ENCODE data around the gene RPS6KA2. TPM values are rescaled to one million over a fixed set of nuclear protein-coding genes. Genes with fewer than 3 reads are reported as not detected.

Gene RPS6KA2
- total RNA-seq, 2 donors from 2014 or later = 78.6 to 131 TPM

DNA sequence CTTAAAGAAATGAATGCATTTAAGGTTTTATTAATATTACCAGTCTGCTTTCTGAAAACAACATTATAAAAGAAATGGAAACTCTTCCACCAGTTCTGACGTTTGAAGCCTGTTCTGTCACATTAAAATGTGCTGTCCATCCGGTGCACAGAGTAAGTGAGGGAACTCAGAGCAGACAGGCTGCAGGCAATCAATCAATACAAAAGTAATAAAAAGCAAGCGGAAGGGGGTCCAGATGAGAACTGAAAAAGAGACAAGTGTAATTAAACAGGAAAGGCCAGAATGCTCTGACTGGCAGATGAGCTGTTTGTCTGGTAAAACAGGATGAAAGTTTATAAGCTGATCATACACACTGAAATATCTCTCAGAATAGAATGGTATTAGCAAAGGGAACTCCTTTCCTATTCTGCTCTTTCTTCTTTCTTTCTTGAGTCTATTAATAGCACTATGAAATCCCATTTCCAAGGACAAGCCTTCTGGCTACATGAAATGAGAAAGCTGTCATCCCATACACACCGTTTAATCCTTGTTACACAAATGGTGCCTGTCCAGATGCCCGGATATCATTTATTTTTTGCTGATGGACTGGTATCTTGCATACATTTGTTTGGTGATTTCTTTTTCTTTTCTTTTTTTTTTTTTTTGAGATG is 134.8 kb downstream of the RPS6KA2 start:
- Histone ChIP-seq H3K36me3 (peaks cover 23% of the 10 kb centered on the region), H3K27me3 (no peaks in the 10 kb centered on the region), H3K4me1 (peaks cover 0 to 7% of the 10 kb centered on the region in 2 donors), H3K27ac (no peak overlapping the region), H3K9me3 (no peaks in the 10 kb centered on the region), H3K4me3 (no peak overlapping the region)
- TF ChIP-seq, protein P1, sequence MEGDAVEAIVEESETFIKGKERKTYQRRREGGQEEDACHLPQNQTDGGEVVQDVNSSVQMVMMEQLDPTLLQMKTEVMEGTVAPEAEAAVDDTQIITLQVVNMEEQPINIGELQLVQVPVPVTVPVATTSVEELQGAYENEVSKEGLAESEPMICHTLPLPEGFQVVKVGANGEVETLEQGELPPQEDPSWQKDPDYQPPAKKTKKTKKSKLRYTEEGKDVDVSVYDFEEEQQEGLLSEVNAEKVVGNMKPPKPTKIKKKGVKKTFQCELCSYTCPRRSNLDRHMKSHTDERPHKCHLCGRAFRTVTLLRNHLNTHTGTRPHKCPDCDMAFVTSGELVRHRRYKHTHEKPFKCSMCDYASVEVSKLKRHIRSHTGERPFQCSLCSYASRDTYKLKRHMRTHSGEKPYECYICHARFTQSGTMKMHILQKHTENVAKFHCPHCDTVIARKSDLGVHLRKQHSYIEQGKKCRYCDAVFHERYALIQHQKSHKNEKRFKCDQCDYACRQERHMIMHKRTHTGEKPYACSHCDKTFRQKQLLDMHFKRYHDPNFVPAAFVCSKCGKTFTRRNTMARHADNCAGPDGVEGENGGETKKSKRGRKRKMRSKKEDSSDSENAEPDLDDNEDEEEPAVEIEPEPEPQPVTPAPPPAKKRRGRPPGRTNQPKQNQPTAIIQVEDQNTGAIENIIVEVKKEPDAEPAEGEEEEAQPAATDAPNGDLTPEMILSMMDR (IDR thresholded peaks at IDR 0.05) = no peak
- DNase-seq (ENCODE audit: low spot score) = no peak

DNA sequence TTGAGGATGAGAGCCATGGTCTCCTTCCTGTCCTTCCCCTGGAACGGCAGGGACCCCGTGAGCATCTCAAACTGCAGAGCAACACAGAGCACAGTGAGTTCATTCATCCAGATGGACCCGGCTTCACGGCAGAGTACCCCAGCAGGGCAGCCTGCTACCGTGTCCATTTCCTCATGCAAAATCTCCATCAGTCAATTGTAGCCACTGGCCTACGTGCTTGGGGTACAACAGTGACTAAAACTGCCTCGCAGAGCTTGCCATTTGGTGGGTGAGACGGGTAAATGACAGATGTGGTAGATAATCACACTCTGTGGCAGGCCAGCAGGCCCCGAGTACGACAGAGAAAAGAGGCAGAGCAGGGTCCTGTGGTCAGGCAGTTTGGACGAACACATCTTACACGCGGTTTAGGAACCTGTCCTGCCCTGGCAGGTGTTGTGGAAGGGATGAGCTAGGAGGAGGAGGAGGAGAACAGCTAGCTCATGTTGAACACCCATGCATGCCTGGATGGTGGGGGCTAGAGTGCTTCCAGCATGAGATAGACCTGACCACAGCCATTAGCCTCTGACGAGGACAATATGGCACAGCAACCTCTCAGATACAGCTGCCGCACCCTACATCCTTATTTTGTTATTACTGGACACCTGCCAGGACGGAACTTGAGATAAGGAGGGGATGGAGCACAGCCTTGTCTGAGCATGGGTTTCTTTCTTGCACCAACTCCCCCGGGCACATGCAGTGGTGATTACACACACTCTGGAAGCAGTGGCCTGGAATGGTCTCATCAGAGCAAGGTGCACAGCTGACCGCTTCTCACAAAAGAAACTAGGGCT is 136.2 kb downstream of the RPS6KA2 start:
- Histone ChIP-seq H3K27ac (no peak overlapping the region), H3K9me3 (no peaks in the 10 kb centered on the region), H3K4me3 (no peak overlapping the region), H3K36me3 (peaks cover 32% of the 10 kb centered on the region), H3K27me3 (no peaks in the 10 kb centered on the region), H3K4me1 (peaks cover 0 to 7% of the 10 kb centered on the region in 2 donors)
- TF ChIP-seq, protein P1 (IDR thresholded peaks at IDR 0.05) = no peak
- DNase-seq (ENCODE audit: low spot score) = no peak

DNA sequence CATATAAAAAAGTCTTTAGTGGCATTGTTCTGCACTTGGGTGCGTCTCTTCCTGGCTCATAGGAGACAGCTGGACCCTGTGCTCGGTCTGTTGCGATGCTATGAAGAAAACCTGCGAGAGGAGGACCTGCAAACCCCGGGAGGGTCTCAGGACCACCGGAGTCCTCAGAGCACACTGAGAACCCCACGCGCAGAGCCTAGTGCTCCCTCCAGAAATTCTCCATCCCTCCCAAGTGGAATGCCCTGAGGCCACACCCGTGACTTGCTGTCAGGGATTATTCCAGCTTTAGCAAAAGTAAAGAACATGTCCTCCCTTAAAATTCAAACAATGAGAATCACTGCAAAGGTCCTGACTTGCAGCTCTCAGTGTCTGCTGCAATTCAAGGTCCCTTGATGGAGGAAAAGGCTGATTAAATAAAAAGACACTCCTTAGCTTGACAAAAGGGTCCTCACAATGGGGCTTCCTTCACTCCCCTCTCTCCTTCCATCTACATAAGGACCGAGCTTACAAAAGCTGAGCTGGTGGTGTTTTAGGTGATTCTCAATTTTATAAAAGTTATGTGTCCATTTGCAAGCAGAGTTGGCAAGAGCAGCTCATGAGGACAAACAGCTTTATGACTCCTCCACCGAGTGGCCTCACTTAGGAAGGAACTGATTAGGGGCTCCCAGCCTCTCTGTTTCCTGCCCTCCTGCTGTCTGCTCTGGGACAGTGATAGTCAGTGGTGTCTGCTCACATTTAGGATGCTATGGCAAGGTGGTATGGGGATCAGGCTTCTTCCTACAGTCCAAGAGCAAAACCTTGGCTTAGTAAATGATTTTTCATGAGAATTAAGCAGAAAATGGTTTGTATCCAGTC is 137.5 kb downstream of the RPS6KA2 start:
- H3K4me1 ChIP-seq = peaks cover 0 to 7% of the 10 kb centered on the region in 2 donors
- no peak for DNase-seq (ENCODE audit: low spot score)
- H3K27me3 ChIP-seq = no peaks in the 10 kb centered on the region
- H3K27ac ChIP-seq = no peak overlapping the region
- no peaks in the 10 kb centered on the region for H3K9me3 ChIP-seq
- H3K4me3 ChIP-seq = no peak overlapping the region
- peaks cover 21% of the 10 kb centered on the region for H3K36me3 ChIP-seq
- TF ChIP-seq, protein P1 (IDR thresholded peaks at IDR 0.05) = no peak

DNA sequence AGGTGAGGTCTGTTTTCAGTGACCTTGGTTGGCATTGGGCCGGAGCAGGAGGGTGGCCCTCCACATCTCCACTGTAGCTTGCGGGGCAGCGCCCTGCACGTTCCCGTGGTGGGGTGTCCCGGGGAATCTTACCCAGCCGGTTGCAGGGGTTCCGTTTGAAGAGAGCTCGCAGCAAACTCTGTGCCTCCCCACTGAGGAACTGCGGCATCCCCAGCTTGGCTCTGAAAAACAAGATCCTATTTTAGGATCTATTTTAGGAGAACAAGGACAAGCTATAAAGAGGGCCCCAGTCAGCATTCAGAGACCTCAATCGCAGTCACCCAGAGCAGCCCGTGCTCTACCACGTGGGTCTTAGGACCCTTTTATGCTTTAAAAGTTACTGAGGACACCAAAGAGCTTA is 138.3 kb downstream of the RPS6KA2 start:
- DNase-seq (ENCODE audit: low spot score) = no peak
- H3K4me1 ChIP-seq = peaks cover 0 to 7% of the 10 kb centered on the region in 2 donors
- no peak overlapping the region for H3K4me3 ChIP-seq
- no peaks in the 10 kb centered on the region for H3K27me3 ChIP-seq
- TF ChIP-seq, protein P1 (IDR thresholded peaks at IDR 0.05) = no peak
- H3K27ac ChIP-seq = peak overlapping the region; percentile 9 to 33
- peaks cover 14% of the 10 kb centered on the region for H3K36me3 ChIP-seq
- H3K9me3 ChIP-seq = no peaks in the 10 kb centered on the region

DNA sequence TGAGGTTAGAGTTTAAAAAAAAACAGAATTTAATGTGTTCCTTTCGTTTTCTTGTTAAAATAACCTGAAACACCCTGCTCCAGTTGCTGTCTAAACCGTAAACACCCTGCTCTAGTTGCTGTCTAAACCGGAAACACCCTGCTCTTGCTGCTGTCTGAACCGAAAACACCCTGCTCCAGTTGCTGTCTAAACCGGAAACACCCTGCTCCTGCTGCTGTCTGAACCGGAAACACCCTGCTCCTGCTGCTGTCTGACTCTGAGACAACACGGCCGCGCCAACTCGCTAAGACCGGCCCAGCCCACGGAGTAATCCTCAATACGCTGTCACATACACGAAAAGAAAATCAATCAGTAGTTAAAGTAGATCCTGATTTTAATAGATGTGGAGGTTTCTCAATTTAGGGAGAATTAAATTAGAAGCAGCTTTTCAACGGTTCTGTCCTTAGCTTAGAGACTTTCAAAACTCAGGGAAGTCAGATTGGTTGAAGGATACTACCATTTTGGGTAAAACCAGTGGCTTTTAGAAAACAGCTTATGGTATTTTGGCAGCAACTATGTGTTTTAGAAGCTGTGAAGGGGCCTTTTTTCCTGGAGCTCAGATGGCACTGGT is 138.9 kb downstream of the RPS6KA2 start:
- Histone ChIP-seq H3K9me3 (no peaks in the 10 kb centered on the region), H3K27me3 (no peaks in the 10 kb centered on the region), H3K4me3 (no peak overlapping the region), H3K4me1 (peaks cover 0 to 7% of the 10 kb centered on the region in 2 donors), H3K36me3 (peaks cover 12% of the 10 kb centered on the region), H3K27ac (peak overlapping the region; percentile 16 to 33)
- TF ChIP-seq, protein P1 (IDR thresholded peaks at IDR 0.05) = no peak
- peak; percentile 70 for DNase-seq (ENCODE audit: low spot score)

All from right atrium auricular region (tissue), 2 donors.